Activated naive CD4-positive, alpha-beta T cell treated with anti-CD3 and anti-CD28 coated beads, Interleukin-2, amount 50 U/mL, for 24 hours (primary cell): ENCODE results near the gene GOSR2.
"Not testable (repeated sequence)": the region's sequence is repeated elsewhere in the genome, so short reads cannot be mapped to it uniquely, and the experiment has no call there.

Source experiments
- H3K27ac Mint-ChIP-seq: one replicate; pipeline ENCODE4 v1.8.0; 2021; ENCODE audit warnings: mild to moderate bottlenecking, mixed read lengths
- H3K27me3 Mint-ChIP-seq: one replicate; pipeline ENCODE4 v1.8.0; 2021; ENCODE audit warnings: mixed read lengths
- H3K36me3 Mint-ChIP-seq: one replicate; pipeline ENCODE4 v1.8.0; 2021; ENCODE audit warnings: mixed read lengths
- H3K4me1 Mint-ChIP-seq: one replicate; pipeline ENCODE4 v1.8.0; 2021; ENCODE audit warnings: mixed read lengths
- H3K4me3 Mint-ChIP-seq: one replicate; pipeline ENCODE4 v1.8.0; 2021; ENCODE audit warnings: mild to moderate bottlenecking, mixed read lengths
- H3K9me3 Mint-ChIP-seq: one replicate; pipeline ENCODE4 v1.8.0; 2021; ENCODE audit warnings: mixed read lengths

Gene GOSR2

DNA sequence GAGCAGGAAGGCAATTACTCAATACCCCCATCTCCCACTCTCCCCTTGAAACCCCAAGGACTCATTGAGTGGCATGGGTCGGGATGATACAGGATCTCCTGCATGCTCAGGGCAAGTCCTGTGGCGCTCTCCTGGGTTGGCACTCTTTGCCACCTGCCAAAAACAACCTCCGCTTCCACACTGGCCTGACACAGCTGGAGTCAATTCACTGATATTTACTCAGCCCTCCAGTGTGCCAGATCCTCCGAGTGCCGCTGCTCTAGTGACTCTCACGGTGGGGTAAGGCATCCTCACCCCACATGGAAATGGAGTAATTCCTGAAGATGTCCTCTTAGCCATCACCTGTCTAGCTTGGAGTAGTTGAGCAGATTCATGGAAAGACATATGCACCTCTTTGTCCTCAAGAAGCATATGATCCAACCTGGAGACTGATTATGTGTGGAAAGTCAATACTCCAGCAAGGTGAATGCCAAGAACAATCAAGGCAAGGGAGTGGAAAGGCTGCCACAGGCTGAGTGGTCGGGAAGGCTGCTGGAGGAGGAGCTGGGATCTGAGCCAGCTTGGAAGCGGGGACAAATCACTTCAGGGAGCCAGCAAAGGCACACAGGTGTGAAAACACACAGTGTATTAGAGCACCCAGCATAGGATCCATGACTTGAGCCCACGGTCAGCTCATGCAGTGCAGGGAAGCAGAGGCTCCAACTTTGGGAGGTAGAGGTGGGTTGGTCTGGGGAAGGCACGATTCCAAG, 12.6 kb upstream of the GOSR2 start:
- no peak overlapping the region for H3K27ac Mint-ChIP-seq
- H3K9me3 Mint-ChIP-seq = no peaks in the 10 kb centered on the region
- H3K36me3 Mint-ChIP-seq = no peaks in the 10 kb centered on the region
- H3K4me3 Mint-ChIP-seq = no peak overlapping the region
- H3K27me3 Mint-ChIP-seq = no peaks in the 10 kb centered on the region
- no peaks in the 10 kb centered on the region for H3K4me1 Mint-ChIP-seq

DNA sequence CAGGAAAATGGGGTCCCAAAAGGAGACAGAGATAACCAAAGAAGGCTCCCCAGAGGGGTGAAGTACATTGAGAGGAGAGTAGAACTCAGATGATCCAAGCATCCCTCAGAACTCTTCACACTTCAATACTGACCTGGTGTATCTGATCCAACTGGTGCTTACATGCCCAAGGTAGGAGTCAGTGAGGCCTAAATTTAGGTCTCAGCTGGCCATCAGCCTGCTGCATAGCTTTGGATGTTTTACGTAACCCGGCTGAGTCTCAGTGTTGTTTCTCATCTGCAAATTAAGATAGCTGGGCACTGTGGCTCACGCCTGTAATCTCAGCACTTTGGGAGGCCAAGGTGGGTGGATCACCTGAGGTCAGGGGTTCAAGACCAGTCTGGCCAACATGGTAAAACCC, 11.6 kb upstream of the GOSR2 start:
- no peak overlapping the region for H3K27ac Mint-ChIP-seq
- no peaks in the 10 kb centered on the region for H3K9me3 Mint-ChIP-seq
- no peak overlapping the region for H3K4me3 Mint-ChIP-seq
- no peaks in the 10 kb centered on the region for H3K27me3 Mint-ChIP-seq
- no peaks in the 10 kb centered on the region for H3K4me1 Mint-ChIP-seq
- H3K36me3 Mint-ChIP-seq = no peaks in the 10 kb centered on the region

DNA sequence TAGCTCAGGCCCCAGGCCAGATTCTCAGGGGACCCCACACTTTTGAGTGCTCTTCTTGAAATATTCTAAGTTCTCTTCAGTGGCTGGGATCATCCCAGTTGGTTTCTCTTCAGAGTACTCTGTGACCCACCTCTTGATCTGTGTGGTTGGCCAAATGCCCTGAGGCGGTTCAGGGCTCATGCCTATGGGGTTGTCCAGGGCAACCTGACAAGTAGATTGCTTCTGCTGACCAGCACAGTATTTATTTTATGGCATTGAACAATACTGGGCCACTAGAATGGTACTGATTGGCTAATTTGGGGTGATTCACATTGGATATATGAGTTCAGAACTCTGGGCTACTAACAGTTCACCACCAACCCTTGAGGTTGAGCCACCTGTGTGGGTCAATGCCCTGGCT, 7.4 kb upstream of the GOSR2 start:
- no peaks in the 10 kb centered on the region for H3K9me3 Mint-ChIP-seq
- H3K27ac Mint-ChIP-seq = no peak overlapping the region
- peaks cover 2% of the 10 kb centered on the region for H3K36me3 Mint-ChIP-seq
- H3K4me3 Mint-ChIP-seq = no peak overlapping the region
- H3K4me1 Mint-ChIP-seq = no peaks in the 10 kb centered on the region
- no peaks in the 10 kb centered on the region for H3K27me3 Mint-ChIP-seq

DNA sequence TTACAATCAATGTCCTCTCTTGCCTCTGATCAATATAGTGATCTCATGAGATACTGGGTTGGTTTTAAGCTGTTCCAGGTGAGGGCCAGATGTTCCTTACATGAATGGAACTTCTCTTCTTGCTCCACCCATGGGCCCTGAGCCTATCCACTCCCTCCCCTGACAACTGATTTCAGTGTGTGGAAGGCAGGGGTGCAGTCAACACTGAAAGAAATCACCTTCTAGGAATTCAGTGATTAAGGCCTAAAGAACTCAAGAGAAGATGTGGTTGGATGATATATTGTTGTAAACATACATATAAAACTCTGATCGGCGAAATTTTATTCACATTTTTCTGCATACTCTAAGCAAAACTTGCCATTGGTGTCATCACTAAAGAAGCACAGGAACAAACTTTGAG, 6.7 kb upstream of the GOSR2 start:
- Mint-ChIP-seq H3K27me3 (no peaks in the 10 kb centered on the region), H3K27ac (no peak overlapping the region), H3K4me1 (no peaks in the 10 kb centered on the region), H3K36me3 (peaks cover 2% of the 10 kb centered on the region), H3K9me3 (no peaks in the 10 kb centered on the region), H3K4me3 (no peak overlapping the region)

DNA sequence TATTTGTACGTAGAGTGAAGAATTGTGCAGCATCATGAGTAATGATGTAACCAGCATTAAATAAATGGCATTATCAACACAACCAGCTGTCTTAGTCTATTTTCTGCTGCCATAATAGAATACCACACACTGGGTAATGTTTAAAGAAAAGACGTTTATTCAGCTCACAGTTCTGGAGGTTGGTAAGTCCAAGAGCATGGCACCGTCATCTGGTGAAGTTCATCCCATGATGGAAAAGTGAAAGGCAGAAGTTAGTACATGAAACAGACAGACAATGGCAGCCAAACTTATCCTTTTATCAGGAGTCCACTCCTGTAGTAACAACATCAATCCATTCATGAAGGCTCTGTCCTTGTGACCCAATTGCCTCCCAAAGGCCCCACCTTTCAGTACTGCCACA, 6.3 kb upstream of the GOSR2 start:
- Mint-ChIP-seq H3K27ac (no peak overlapping the region), H3K9me3 (no peaks in the 10 kb centered on the region), H3K4me3 (no peak overlapping the region)

DNA sequence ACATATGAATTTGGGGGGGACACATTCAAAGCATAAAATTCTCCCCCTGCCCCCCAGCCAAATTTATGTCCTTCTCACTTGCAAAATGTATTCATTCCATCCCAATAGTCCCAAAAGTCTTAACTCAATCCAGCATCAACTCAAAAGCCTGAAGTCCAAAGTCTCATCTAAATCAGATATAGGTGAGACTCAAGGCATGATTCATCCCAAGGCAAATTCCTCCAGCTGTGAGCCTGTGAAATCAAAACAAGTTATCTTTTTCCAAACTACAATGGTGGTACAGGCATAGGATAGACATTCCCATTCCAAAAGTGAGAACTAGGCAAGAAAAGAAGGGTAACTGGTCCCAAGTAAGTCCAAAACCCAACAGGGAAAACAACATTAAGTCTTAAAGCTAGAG, 5.9 kb upstream of the GOSR2 start:
- H3K36me3 Mint-ChIP-seq = peaks cover 2% of the 10 kb centered on the region
- H3K27ac Mint-ChIP-seq = no peak overlapping the region
- H3K27me3 Mint-ChIP-seq = no peaks in the 10 kb centered on the region
- H3K4me3 Mint-ChIP-seq = no peak overlapping the region
- no peaks in the 10 kb centered on the region for H3K9me3 Mint-ChIP-seq
- peaks cover 2% of the 10 kb centered on the region for H3K4me1 Mint-ChIP-seq

More for the DNA sequence above, 6.3 kb upstream of the GOSR2 start:
- Mint-ChIP-seq H3K4me1 (no peaks in the 10 kb centered on the region), H3K27me3 (no peaks in the 10 kb centered on the region), H3K36me3 (peaks cover 2% of the 10 kb centered on the region)

DNA sequence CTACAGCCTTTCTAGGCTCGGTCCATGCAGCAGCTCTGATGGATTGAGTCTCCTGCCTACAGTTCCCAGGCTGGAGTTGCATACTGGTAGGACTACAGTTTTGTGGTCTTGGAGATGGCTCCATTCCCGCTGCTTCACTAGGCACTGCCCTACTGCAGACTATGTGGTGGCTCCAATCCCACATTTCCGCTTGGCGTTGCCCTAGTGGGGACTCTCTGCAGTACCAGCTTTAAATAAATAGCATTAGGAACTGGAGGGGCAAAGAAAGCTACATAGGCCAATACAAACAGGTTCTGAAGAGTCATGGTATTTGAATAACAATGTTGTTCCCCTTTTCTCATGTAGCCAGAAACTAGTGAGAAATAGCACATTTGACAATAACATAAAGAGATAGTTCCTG, 5.4 kb upstream of the GOSR2 start:
- Mint-ChIP-seq H3K4me1 (peaks cover 4% of the 10 kb centered on the region), H3K27ac (no peak overlapping the region), H3K9me3 (no peaks in the 10 kb centered on the region), H3K36me3 (peaks cover 2% of the 10 kb centered on the region), H3K4me3 (no peak overlapping the region), H3K27me3 (no peaks in the 10 kb centered on the region)

DNA sequence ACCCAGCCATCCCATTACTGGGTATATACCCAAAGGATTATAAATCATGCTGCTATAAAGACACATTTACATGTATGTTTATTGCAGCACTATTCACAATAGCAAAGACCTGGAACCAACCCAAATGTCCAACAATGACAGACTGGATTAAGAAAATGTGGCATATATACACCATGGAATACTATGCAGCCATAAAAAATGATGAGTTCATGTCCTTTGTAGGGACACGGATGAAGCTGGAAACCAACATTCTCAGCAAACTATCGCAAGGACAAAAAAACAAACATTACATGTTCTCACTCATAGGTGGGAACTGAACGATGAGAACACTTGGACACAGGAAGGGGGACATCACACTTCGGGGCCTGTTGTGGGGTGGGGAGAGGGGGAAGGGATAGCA, 998 bp upstream of the GOSR2 start:
- not testable (repeated sequence) for H3K36me3 Mint-ChIP-seq, H3K27me3 Mint-ChIP-seq, H3K9me3 Mint-ChIP-seq
- Mint-ChIP-seq H3K4me1 (peaks cover 40% of the 10 kb centered on the region), H3K27ac (peak overlapping the region; percentile 78), H3K4me3 (peak overlapping the region; percentile 93)

DNA sequence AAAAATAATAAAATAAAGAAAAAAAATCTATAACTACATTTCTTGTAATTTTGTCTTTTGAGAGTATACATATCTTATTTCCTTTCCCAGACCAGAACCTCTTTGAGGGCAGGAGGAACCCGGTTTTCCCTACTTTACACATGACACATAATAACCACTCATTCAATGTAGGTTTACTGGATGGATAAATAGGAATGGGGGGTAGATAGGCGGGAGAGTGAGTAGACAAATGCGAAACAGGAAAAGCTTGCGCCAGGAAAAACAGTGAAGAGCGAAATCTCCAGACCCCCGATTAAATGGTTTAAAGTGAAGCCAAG, 515 bp upstream of the GOSR2 start:
- H3K27me3 Mint-ChIP-seq = no peaks in the 10 kb centered on the region
- H3K4me3 Mint-ChIP-seq = peak overlapping the region; percentile 93
- peaks cover 3% of the 10 kb centered on the region for H3K36me3 Mint-ChIP-seq
- H3K4me1 Mint-ChIP-seq = peaks cover 45% of the 10 kb centered on the region
- peak overlapping the region; percentile 100 for H3K27ac Mint-ChIP-seq
- H3K9me3 Mint-ChIP-seq = no peaks in the 10 kb centered on the region

DNA sequence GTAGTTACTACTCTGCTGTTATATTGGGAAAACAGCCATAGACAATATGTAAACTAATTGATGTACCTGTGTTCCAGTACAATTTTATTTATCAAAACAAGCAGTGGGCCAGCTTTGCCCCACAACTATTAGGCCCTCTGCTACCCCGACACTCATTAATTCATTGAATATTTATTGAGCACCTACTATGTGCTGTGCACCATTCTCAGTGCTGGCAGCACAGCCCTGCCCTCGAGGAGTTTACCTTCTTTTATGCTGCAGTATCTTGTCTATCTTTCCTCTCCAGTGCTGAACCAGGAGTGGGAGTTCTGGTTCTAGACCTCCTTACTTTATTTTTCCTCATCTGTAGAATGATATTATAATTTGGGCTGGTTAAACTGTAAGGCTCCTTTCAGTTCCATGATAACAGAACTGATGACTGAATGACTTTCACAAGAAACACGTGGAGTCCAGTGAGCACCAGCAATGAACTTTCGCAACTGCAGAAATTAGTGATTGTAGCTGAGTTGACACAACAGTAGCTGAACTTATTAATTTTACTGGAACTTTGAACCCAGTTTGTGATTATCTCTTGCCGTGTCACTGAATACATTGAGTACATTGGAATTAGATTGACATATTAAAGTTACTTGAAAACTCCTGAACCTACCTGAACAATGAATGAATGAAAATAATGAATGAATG, 2.4 kb downstream of the GOSR2 start:
- peaks cover 3% of the 10 kb centered on the region for H3K36me3 Mint-ChIP-seq
- no peaks in the 10 kb centered on the region for H3K27me3 Mint-ChIP-seq
- peaks cover 64% of the 10 kb centered on the region for H3K4me1 Mint-ChIP-seq
- no peaks in the 10 kb centered on the region for H3K9me3 Mint-ChIP-seq
- H3K27ac Mint-ChIP-seq = no peak overlapping the region
- H3K4me3 Mint-ChIP-seq = peak overlapping the region; percentile 93

DNA sequence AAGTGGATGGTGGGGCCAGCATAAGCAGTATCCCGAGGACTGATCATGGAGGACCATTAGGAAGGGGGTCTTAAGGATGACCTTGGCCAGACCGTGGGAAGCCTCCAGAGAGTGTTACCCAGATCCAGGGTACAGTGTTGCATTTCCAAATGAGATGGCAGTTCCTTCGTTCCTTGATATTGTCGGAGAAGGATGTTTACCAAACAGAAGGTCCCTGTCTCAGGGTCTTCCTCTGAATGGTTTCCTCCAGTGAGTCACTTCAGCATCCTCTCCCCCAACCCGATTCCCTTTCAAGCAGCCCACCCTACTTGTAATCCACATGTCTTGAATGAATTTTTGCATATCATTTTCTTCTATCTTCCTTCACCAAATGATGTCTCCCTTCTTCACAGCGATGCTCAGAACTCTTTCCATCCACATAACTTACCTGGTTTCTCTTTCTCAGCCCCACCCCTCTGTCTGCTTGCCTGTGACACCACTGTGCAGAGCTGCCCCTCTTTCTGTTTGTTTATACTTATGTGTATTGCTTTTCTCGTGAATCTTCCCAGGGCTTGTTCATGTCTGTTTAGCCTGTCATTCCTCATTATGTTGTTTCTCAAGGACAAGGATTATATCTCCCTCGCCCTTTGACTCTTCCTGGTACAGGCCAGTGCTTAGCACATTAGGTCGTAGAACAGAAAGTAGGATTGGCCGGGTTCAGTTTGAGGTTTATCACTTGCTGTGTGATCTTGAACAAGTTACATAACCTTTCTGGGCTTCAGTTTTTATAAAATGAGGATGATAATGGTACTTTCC, 5.7 kb downstream of the GOSR2 start:
- H3K27ac Mint-ChIP-seq = peak overlapping the region; percentile 37
- peaks cover 57% of the 10 kb centered on the region for H3K4me1 Mint-ChIP-seq

DNA sequence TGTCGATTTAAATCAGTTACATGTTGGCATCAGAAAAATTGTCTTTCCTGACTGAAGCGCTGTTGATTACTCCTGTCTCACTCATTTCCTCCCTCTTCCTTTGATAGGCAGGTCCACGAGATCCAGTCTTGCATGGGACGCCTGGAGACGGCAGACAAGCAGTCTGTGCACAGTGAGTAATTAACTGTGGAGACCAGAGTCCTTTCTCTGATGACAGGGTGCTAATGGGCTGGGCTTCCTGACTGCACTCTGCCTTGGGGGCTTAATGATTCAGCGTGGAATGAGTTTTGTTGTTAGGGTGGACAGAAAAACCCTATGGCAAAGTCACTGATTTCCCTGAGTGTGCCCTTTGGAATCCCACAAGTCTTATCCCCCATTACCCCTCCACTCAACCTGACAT, 6.5 kb downstream of the GOSR2 start:
- H3K4me1 Mint-ChIP-seq = peaks cover 49% of the 10 kb centered on the region
- no peak overlapping the region for H3K27ac Mint-ChIP-seq
- no peaks in the 10 kb centered on the region for H3K27me3 Mint-ChIP-seq
- no peak overlapping the region for H3K4me3 Mint-ChIP-seq
- peaks cover 14% of the 10 kb centered on the region for H3K36me3 Mint-ChIP-seq
- no peaks in the 10 kb centered on the region for H3K9me3 Mint-ChIP-seq

More for the DNA sequence above, 5.7 kb downstream of the GOSR2 start:
- Mint-ChIP-seq H3K27me3 (no peaks in the 10 kb centered on the region), H3K4me3 (no peak overlapping the region), H3K36me3 (peaks cover 11% of the 10 kb centered on the region), H3K9me3 (no peaks in the 10 kb centered on the region)

DNA sequence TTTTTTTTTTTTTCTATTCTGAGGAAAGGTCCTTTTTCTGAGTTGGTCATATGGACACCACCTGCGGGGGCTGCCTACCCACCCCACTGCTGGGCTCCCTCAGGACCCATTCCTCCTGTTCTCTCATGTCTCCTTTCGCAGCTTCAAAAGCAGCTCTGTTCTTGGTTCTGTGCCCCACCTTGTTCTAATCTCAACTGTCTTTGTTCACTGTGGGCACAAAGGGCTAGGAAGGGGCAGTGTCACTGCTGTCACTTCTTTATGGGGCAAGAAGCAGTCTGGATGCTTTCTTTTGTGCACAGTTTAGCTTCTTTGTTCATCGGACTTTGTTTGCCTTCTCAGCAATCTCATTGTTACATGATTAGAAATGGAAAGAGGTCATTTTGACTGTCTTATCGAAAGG, 7.1 kb downstream of the GOSR2 start:
- Mint-ChIP-seq H3K27me3 (no peaks in the 10 kb centered on the region), H3K36me3 (peaks cover 14% of the 10 kb centered on the region)

DNA sequence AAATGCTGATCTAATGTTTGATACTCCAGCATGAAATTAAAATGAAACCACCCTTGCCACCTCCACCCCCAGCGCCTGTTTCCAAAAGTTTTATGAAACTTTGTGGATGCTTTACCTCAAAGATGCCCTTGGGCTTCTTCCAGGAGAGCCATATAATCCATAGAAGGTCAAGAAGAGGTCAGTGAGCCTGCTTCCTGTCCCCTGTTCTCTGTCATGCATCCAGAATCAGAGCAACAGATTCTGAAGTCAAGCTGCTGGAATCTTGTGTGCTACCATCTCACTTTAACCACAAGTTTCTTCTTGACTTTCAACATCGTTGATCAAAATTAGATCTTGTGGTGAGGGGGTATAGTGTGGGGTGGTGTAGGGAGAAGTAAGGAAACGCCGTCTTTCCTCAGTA, 8.6 kb downstream of the GOSR2 start:
- Mint-ChIP-seq H3K36me3 (peaks cover 15% of the 10 kb centered on the region), H3K27me3 (no peaks in the 10 kb centered on the region), H3K27ac (no peak overlapping the region), H3K4me3 (no peak overlapping the region), H3K4me1 (peaks cover 27% of the 10 kb centered on the region), H3K9me3 (no peaks in the 10 kb centered on the region)

More for the DNA sequence above, 7.1 kb downstream of the GOSR2 start:
- no peak overlapping the region for H3K4me3 Mint-ChIP-seq
- H3K4me1 Mint-ChIP-seq = peaks cover 43% of the 10 kb centered on the region
- H3K9me3 Mint-ChIP-seq = no peaks in the 10 kb centered on the region
- no peak overlapping the region for H3K27ac Mint-ChIP-seq

DNA sequence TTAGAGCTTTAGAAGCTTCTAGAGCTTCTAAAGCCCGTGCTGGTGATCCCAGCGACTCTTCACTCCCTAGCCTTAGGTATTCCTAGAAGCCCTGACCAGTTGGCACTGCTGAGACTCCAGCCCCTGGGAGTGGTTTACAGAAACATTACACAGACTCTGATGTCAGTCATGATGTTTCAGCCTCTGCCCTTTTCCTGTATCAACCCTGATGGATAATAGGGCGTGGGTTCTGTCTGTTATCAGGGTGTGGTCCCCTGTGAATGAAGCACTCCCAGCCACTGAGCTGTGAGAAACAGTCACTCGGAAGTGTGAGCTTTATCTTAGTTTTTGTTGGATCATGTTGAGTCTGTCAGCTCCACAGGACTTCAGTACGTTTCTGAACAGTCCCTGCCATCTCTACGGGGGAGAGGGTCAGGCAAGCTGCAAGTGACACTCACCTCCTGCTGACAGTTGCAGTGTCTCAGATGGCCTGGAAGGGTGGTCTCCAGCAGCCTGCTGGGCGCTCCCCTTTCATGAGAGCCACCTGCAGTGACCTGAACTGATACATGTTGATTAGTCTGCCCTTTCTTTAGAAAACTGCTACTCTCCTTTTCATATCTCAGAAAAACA, 12.8 kb downstream of the GOSR2 start:
- Mint-ChIP-seq H3K27me3 (no peaks in the 10 kb centered on the region), H3K4me3 (no peak overlapping the region), H3K4me1 (no peaks in the 10 kb centered on the region), H3K9me3 (no peaks in the 10 kb centered on the region), H3K27ac (no peak overlapping the region), H3K36me3 (peaks cover 17% of the 10 kb centered on the region)
